ENCODE measurements around the gene PDE8B. TPM values are rescaled to one million over a fixed set of nuclear protein-coding genes. Genes with fewer than 3 reads are reported as not detected.

The PDE8B gene
- total RNA-seq, 1 experiment from 2014 or later = 0.86 TPM

DNA sequence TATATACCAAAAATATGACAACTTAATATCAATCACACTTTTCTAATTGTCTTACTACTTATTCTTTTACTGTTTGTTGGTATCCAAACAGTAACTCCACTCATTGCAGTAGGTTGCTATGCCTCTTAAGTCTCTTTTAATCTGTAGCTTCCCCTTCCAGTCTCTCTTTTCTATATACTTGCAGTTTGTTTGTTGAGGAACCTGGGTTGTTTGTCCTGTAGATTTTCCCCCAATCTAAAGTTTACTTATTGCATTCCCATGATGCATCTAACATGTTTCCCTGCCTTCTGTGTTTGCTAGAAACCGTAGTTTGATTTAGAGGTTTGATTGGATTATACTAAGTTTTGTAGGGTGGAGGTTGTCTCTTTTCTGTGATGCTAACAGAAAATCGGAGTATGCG is 10.6 kb downstream of the PDE8B start:
- Mint-ChIP-seq H3K9me3 (ENCODE audit: unreplicated experiment) (no peaks in the 10 kb centered on the region), H3K27ac (ENCODE audit: unreplicated experiment) (no peak overlapping the region), H3K4me1 (ENCODE audit: low read depth, unreplicated experiment) (peaks cover 8% of the 10 kb centered on the region), H3K36me3 (ENCODE audit: insufficient read depth, unreplicated experiment) (no peaks in the 10 kb centered on the region), H3K27me3 (ENCODE audit: insufficient read depth, unreplicated experiment) (no peaks in the 10 kb centered on the region), H3K4me3 (ENCODE audit: unreplicated experiment) (no peak overlapping the region)
- Histone ChIP-seq H3K9me3 (no peaks in the 10 kb centered on the region), H3K27me3 (replicated peaks; ENCODE audit: control insufficient read depth, insufficient read depth, low read length) (no peaks in the 10 kb centered on the region), H3K4me1 (peaks cover 21% of the 10 kb centered on the region), H3K36me3 (ENCODE audit: control insufficient read depth, insufficient read depth, low read length) (no peaks in the 10 kb centered on the region), H3K4me3 (ENCODE audit: low read depth, low read length) (no peak overlapping the region)
- no peak for DNase-seq
- CTCF ChIA-PET = interaction anchor here (1.0 kb wide), 1 partner anchor 205 kb away, joined by 3 read pairs; no protein-coding TSS in a partner anchor
- POLR2A ChIA-PET = no interaction called here
- BruUV-seq (replicated peaks) = no TSS peak
- TF ChIP-seq, protein P1, sequence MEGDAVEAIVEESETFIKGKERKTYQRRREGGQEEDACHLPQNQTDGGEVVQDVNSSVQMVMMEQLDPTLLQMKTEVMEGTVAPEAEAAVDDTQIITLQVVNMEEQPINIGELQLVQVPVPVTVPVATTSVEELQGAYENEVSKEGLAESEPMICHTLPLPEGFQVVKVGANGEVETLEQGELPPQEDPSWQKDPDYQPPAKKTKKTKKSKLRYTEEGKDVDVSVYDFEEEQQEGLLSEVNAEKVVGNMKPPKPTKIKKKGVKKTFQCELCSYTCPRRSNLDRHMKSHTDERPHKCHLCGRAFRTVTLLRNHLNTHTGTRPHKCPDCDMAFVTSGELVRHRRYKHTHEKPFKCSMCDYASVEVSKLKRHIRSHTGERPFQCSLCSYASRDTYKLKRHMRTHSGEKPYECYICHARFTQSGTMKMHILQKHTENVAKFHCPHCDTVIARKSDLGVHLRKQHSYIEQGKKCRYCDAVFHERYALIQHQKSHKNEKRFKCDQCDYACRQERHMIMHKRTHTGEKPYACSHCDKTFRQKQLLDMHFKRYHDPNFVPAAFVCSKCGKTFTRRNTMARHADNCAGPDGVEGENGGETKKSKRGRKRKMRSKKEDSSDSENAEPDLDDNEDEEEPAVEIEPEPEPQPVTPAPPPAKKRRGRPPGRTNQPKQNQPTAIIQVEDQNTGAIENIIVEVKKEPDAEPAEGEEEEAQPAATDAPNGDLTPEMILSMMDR (IDR thresholded peaks at IDR 0.05; ENCODE audit: insufficient read depth in 1 of 2, low read depth in 1 of 2, low read length in 1 of 2, severe bottlenecking in 1 of 2, unreplicated experiment in 1 of 2) = no peak
- intact Hi-C loops (cut with micrococcal nuclease; ENCODE audit: unreplicated experiment) = no loop called here

- CTCF ChIA-PET = no interaction called here
- DNase-seq = no peak
- Mint-ChIP-seq H3K36me3 (ENCODE audit: insufficient read depth, unreplicated experiment) (no peaks in the 10 kb centered on the region), H3K9me3 (ENCODE audit: unreplicated experiment) (no peaks in the 10 kb centered on the region), H3K4me1 (ENCODE audit: low read depth, unreplicated experiment) (peaks cover 8% of the 10 kb centered on the region), H3K4me3 (ENCODE audit: unreplicated experiment) (no peak overlapping the region), H3K27ac (ENCODE audit: unreplicated experiment) (no peak overlapping the region), H3K27me3 (ENCODE audit: insufficient read depth, unreplicated experiment) (no peaks in the 10 kb centered on the region)
- H3K36me3 ChIP-seq (ENCODE audit: control insufficient read depth, insufficient read depth, low read length) = no peaks in the 10 kb centered on the region
- H3K4me1 ChIP-seq = peaks cover 21% of the 10 kb centered on the region
- POLR2A ChIA-PET = no interaction called here
- TF ChIP-seq, protein P1 (IDR thresholded peaks at IDR 0.05; ENCODE audit: insufficient read depth in 1 of 2, low read depth in 1 of 2, low read length in 1 of 2, severe bottlenecking in 1 of 2, unreplicated experiment in 1 of 2) = no peak
- H3K4me3 ChIP-seq (ENCODE audit: low read depth, low read length) = no peak overlapping the region
- no peaks in the 10 kb centered on the region for H3K27me3 ChIP-seq (replicated peaks; ENCODE audit: control insufficient read depth, insufficient read depth, low read length)
- intact Hi-C loops (cut with micrococcal nuclease; ENCODE audit: unreplicated experiment) = no loop called here
- no peaks in the 10 kb centered on the region for H3K9me3 ChIP-seq
- BruUV-seq (replicated peaks) = no TSS peak
Observed at GRCh38 chr5:77222722-77223121, 12.2 kb downstream of the PDE8B start.

- Mint-ChIP-seq H3K36me3 (ENCODE audit: insufficient read depth, unreplicated experiment) (no peaks in the 10 kb centered on the region), H3K27me3 (ENCODE audit: insufficient read depth, unreplicated experiment) (no peaks in the 10 kb centered on the region), H3K9me3 (ENCODE audit: unreplicated experiment) (no peaks in the 10 kb centered on the region), H3K4me3 (ENCODE audit: unreplicated experiment) (no peak overlapping the region), H3K27ac (ENCODE audit: unreplicated experiment) (no peak overlapping the region), H3K4me1 (ENCODE audit: low read depth, unreplicated experiment) (peaks cover 8% of the 10 kb centered on the region)
- DNase-seq = no peak
- Histone ChIP-seq H3K27me3 (replicated peaks; ENCODE audit: control insufficient read depth, insufficient read depth, low read length) (no peaks in the 10 kb centered on the region), H3K4me3 (ENCODE audit: low read depth, low read length) (no peak overlapping the region), H3K9me3 (no peaks in the 10 kb centered on the region), H3K4me1 (peaks cover 21% of the 10 kb centered on the region), H3K36me3 (ENCODE audit: control insufficient read depth, insufficient read depth, low read length) (no peaks in the 10 kb centered on the region)
- CTCF ChIA-PET = no interaction called here
- TF ChIP-seq, protein P1 (IDR thresholded peaks at IDR 0.05; ENCODE audit: insufficient read depth in 1 of 2, low read depth in 1 of 2, low read length in 1 of 2, severe bottlenecking in 1 of 2, unreplicated experiment in 1 of 2) = no peak
- BruUV-seq (replicated peaks) = no TSS peak
- intact Hi-C loops (cut with micrococcal nuclease; ENCODE audit: unreplicated experiment) = loop anchor here (2.0 kb wide), 1 partner anchor 203 kb away; no protein-coding TSS in a partner anchor
- POLR2A ChIA-PET = no interaction called here
Observed at GRCh38 chr5:77223653-77224052, 13.2 kb downstream of the PDE8B start.

All from Caco-2 (cell line).